DMS114 treated with DMSO at 0.1 percent for 48 hours (cell line): Measurements from ENCODE around the gene NRGN.
"Not testable (repeated sequence)": the region's sequence is repeated elsewhere in the genome, so short reads cannot be mapped to it uniquely, and the experiment has no call there.

Experiments used
- DNase-seq: peaks from one replicate; lab custom pipeline; 2025; ENCODE audit not compliant: unreplicated experiment; lab: John Stamatoyannopoulos, UW

NRGN gene

DNA sequence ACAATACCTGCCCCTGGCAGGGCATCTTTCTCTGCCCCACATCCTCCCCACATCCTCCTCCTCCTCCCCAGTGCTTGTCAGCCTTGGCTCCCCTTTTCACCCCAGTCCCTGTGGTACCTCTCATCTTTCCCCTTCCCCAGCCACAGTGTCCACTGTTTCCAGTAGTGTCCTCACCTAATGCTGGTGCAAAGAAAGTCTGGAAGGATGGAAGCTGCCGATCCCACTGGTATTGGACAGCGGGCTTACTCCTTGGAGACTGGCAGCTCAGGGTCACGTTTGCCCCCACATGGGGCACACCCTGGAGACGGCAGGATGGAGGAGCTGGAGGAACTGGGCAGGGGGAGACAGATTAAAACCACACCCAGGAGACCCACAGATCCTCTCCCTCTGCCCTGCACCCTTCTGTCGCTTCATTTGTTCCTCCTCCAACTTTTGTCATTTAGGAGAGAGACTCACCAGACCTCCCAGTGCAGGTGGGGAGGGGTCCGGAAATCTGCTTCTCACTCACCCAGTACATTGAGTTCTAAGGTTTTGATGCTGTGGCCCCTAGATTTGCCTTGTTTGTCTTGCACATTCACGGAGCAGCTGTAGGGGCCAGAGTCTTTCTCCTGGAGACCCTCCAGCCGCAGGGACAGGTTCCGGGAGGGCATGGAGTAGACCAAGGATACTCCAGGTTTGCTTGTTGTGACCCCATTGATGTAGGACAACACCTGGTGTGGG, 16.5 kb downstream of the NRGN start:
- DNase-seq: no peak

DNA sequence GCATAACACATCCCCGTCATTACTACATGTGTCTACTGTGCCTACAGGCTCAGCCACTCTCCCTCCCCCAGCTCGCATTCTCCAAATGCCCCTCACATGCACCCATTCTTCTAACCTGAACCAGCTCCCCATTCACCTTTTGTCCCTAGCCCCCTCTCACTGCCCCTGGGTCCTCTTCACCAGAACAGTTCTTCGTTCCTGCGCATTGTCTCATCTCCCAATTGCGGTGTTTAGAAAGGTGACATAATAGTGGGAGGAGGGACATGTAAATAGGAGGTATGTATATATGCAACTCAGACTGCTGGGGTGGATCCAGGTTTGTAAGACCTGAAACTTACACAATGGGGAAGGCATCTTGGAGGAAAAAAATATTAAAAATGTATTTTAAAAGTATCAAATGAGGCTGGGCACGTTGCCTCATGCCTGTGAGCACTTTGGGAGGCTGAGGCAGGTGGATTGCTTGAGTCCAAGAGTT, 17.0 kb downstream of the NRGN start:
- DNase-seq: no peak

DNA sequence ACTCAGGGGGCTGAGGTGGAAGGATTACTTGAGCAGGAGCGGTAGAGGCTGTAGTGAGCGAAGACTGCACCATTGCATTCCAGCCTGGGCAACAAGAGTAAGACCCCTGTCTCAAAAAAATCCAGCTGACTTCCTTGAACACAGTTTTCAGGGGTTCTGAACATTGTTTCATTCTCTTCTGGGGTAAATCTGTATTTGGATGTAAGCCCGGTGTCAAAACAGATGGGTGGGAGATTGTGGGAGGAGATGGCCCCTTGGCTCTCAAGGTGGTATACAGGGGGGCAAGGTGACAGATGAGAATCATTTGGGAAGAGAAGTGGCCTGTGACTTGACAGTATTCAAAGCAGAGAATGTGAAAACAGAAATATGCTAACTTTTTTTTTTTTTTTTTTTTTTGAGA, 17.6 kb downstream of the NRGN start:
- no peak for DNase-seq

DNA sequence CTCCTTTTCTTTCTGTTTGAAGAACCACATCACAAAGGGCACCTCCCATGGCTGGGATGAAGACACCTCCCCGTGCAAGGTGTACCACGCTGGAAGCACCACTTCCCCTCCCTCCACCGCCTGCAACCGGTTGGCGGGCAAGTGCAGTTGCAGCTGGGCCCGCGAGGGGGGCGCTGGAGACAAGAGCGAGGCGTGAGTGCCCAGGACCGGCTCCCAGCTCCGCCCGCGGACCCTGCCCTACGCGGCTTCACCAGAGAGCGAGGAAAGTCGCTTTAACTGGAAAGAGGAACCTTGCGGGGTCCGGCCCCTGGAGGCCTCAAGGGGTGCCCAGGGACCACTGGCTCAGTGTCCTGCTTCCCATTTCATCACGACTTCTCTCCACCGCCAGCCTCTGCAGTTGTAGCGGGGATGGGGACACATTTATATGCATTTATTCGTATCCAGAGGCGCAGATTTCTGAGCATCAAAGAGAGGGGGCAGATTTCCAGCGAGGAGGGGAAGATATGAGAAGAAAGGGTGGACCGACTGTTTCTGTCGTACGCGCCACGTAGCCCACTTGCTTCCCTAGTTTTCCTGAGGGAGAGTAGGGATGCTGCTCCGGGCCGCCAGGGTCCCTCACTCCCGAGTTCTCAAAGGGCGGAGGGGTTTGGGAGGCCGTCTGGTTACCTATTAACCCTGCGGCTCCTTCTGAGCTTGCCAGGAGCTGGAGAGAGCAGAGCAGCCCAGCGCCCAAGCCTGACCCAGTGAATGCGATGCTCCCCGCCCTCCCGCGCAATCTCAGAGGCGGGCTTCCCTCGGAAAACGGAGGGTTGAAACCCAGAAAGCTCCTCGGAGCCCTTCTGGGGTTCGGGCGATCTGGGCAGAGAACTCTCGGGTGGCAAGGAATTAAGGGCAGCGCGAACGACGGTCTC, 18.9 kb downstream of the NRGN start:
- DNase-seq: no peak

DNA sequence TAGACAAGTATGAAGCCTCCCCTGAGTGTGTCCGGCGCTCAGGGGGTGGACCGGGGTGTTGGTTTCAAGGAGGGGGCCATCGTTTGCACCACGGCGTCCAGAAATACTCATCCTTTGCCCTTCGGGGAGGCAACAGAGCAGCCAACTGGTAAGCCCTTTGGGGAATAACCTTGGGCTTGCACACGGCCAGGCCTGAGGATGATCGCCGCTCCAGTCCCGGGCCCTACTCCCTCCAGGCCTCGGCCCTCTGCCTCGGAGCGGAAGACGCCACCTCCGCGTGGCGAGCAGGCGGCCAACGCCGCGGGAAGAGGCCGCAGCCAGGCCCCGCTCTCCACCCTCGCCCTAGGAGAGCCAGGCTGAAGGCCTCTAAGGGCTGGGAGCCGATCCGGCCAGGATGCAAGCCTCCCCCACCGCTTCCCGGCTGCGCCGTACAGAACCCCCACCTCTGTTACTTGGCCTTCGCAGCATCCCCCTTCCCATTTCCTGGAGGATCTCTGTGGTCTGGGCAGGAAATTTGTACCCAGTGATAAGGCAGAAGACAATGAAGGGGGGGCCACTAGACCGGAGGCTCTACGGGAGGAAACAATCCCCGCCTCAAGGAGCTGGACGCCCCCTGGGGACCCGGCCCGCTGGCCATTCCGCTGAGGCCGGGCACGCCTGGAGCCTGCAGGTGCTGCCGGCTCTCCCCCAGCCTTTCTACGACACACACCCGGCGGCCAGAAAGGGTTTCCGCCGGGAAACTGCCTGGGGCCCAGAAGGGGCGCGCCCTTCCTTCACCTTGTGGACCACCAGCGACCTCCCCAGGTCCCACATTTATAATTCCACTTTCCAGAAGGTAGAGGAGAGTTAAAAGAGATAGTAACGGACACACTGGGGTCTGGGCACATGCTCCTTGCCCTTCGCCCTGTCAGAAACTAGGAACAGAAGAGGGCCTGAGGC, 19.8 kb downstream of the NRGN start:
- no peak for DNase-seq

DNA sequence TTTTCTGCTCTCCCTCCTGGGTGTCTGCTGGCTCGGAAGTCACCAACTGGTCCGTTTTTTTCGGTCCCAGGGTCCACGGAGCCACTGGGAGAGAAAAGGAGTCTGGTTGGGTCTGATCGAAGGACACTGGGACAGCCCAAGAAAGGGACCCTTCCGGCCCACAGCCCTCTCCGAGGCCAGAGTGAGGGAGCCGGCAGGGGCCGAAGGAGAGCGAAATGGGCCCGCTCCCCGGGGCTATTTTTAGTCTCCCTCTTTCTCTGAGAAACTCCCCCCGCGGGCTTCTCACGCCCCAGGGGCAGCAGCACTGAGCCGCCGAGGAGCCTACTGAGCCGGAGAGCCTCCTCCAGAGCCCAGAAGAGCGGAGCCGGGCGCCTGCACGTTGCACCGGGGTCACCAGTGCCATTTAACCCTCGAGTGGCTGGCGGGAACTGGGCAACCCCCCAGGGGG, 20.5 kb downstream of the NRGN start:
- no peak for DNase-seq

DNA sequence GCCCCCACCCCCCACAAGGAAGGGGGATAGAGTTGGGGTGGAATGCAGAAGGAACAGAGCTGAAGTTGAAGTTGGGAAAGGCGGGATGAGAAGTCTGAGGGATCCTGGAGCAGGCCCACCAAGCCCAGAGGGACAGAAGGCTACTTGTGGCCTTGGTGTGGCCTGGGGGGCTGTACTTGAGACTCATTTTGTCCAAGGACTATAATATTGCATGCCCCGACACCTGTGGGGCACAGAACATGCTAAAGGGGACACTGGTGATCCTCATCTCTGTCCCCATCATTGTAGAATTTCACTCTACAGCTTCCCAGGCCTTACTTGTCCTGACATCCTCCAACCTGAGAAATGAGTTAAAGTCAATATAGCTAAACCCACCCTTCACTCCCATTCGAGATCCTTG, 21.1 kb downstream of the NRGN start:
- DNase-seq: no peak

DNA sequence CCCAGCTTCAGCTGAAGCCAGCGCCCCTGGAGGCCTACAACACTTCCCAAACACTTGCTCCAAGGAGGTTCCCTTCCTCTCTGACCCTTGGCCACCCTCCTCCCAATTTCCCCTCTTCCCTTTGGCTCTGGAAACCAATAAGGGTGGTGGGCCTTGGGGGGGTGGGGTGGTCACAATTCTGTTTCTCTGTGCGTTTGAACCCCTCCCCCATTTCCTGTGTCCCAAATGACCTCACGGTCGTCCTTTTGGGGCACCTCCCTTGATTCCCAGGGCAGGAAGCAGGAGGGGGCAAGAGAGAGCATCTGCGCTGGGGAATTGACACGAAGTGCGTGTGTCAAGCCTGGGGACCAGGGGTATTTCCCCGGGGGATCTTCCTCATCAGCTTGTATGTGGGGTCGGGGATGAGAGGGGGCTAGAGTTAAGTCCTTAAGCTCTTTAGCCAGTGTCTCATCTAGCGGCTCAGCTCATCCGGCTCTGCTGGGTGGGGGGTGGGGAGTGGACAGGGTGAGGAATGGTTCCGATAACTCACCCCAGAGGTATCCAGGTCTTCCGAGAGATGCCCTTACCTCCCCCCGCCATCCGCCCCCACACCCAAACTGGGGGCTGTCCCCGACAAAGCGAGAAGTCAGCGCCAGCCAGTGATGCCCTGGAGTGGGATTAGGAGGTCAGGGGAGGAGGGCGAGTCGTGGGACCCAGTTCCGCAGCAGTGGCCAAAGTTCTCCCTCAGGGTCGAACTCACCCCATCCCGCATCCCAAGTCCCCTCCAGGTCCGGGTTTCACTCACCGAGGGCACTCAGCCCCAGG, 21.8 kb downstream of the NRGN start:
- DNase-seq: no peak

DNA sequence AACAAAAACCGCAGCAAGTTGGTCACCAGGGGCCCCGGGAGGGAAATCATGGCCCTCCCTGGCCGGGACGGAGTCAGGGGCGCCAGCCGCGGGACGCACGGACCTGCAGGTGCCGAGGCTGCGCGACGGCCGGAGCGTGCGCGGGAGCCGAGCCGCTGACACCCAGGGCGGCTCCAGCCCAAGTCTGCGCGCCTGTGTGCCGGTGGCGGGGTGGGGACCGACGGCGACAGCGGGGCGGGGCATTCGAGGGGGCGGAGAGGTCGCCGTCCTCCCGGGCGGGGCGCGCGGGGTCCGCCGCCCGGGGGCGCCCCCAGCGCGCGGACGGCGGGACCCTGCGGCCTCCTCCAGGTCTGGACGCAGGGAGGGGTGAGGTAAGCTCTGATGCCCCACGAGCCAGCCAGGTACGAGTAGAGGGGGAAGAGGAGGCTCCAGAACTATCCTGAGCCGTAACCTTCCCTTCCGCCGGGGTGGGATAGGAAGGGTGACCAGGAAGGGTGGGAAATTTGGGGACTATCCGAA, 22.4 kb downstream of the NRGN start, which contains the start of gene ESAM:
ESAM (minus strand) TSS at position 186 of the 519 bp plus-strand sequence; CDS start at position 50, 136 bp downstream.
- DNase-seq: no peak

DNA sequence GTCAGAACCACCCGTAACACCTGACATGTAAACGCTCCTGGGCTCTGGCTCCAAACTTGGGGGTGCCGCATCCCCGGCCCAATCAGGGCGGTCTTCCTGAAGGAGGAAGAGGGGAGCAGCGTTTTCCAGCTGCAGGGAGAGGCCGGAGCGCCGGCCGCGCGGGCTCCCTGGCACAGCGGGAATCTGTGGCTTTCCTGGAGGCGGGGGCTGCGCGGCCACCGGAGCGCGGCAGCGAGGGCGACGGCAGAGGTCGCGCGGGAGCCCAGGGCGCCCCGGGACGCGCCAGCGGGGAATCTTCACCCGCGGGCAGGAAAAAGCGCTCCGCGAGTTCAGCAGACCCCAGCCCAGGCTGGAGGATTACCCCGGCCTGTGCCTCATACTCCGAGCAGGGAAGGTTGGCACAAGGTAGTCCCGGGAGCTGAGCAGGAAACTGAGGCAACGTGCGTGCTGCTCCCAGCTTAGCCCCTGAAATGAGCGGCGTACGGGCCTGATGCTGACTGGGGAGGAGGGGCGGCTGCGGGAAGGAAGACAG, 22.9 kb downstream of the NRGN start:
- DNase-seq: no peak

DNA sequence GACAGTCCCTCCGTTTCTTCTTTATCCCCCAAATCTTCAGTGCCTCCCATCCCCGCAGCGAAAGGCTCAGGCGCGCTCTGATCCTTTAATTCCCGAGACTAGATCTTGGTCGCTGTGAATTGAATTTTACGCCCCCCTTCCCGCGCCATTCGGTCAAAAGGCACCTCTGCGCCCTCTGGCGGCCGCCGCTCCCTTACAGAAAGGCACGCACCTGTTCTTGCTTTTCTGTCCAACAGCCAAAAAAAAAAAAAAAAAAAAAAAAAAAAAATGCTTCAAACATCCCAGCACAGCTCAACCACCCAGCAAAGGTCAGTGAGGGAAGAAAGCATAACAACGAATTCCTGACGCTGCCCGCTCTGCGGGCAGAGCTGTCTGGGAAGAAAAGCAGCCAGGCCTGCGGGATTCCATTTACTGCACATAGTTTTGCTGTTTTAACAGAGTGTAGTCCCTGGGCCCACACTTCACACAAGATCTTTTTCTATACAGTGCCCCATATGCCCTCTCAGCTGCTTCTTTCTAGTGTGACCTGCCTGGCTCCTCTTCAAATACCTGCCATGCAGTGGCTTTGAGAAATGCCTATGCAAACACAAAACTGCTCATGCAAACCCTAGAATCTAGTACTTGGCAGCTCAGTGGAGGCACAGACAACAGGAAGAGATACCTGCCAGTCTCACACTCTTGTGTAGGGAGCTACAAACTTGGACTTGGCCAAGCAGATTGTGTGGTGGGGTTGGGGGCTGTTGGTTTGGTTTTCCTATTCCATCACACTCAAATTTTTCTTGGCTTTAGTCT, 23.6 kb downstream of the NRGN start:
- peak; percentile 15 for DNase-seq

DNA sequence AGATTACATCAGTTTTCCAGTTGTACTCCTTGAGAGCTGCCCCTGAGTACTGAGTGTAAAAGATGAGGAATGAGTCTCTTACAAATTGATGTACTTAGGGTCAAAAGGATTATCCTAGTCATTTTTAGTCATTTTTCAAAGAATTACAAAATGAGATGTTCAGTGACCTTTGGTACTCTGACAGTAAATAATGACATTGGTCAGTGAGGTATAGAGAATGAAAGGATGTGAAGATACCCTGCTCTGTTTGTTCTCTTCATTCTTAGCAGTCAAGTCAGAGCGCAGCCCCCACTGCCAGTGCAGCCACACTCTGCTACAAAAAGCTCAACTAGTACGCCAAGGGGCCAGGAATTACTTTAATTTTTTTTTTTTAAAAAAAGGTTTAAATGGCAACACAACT, 26.4 kb downstream of the NRGN start:
- no peak for DNase-seq

DNA sequence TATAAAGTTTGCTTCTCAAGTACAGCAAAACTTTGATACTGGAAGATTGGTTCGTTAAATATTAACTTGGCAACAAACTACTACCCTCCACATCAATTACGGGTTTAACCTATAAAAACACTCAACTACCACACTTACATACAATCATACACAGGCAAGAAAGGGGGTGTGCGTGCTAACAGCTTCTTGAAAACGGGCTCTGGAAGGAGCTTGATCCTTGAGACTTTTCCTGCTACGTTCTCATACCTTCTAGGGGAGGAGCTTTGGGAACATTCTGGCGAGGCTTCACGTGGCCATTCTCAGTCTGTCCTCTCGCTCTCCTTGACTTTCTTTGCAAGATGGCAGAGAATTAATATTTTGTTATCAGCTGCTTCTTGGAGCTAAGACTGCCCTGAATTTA, 29.2 kb downstream of the NRGN start:
- no peak for DNase-seq

DNA sequence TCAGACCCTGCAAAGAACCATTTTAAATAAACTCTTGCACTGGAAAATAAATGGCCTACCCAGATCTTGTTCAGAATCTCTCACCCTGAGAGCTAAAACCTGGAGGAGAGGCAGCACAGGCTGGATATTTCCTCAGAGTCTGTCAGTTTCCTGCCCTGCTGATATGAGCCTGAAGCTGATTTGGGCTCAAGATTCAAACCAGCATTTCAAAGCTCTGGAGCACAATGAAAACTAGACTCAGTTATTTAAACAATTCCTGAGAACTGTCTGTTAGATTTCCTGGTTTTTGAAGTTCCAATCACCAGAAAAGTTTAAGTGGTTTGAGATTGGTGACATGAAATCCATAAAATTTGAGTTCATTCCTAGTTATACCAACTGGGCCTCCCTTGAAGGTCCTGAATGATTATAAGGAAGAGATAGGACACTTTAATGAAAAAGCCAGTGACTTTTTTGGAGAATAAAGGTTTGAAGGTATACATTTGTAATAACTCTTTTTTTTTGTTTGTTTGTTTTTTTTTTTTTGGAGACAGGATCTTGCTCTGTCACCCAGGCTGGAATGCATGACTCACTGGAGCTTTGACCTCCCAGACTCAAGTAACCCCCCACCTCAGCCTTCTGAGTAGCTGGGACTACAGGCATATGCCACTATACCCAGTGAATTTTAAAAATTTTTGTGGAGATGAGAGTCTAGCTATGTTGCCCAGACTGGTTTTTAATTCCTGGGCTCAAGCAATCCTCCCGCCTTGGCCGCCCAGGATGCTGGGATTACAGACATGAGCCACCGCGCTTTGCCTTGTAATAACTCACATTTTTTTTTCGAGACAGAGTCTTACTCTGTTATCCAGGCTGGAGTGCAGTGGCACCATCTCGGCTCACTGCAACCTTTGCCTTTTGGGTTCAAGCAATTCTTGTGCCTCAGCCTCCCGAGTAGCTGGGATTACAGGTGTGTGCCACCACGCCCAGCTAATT, 30.3 kb downstream of the NRGN start:
- DNase-seq: no peak

DNA sequence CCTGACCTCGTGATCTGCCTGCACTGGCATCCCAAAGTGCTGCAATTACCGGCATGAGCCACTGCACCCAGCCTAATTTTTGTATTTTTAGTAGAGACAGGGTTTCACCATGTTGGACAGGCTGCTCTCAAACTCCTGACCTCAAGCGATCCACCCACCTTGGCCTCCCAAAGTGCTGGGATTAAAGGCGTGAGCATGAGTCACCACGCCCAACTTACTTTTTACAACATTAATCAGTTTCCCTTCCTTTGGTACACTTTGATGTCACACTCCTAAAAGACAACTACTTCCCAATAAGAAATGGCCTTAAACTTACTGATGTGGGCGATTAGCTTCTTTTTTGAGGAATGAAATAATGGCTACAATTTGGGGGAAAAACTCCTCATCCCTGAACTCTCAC, 31.2 kb downstream of the NRGN start:
- DNase-seq: not testable (repeated sequence)

DNA sequence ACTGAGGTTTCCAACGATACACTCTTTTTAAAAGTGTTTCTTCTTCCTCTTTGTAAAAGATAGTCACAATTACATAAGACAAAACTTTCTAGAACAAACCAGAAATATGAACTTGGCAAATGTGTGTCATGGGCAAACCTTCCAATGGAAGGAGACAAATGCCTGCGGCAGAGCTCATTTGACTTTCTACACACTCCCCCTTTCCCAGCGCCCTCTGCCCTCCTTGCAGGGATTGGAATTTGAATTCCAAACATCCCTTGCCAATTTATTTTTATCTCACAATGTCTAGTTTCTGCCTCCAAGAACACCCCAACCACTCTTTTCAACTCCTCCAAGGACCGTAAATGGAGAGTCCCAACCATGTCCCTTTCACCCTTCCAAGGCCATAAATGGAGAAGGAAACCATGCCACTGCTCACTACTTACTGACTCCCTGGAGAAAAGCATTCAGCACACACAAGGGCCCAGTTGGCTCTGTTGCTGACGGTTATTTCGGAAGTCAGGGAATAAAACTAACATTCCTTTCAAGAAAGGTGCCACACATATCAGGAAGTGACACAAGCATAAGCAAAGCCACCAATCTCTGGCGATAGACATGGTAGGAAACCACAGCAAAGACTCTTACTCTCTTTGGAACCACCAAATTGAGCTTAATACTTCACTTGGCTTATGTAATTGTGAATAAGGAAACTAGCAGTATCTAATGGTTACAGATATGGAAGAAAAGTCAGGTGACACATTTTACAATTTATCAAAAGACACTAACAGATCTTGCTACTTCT, 37.3 kb downstream of the NRGN start:
- DNase-seq: no peak

DNA sequence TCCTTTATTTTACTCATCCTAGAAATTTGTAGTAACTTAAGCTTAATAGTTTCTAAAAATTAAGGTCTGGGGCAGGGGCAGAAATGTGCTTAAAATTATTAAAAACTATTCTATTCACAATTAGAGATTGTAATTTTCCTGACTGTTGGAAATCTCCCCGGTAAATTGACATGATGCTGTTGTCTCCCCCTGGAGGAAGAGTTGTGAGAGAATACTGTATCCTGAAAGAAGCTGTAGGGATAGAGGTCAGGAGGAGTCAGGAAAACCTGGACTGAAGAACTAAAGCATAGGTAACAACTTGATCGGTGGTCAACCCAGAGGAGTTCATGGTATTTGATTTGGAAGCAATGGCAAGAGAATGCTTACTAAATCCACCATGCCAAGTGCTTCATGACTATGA, 38.5 kb downstream of the NRGN start:
- no peak for DNase-seq
